ENCODE data around the gene HDDC2.
A peak's percentile ranks its signal among the peaks of the same experiment; 100 is the strongest.

Gene HDDC2

DNA sequence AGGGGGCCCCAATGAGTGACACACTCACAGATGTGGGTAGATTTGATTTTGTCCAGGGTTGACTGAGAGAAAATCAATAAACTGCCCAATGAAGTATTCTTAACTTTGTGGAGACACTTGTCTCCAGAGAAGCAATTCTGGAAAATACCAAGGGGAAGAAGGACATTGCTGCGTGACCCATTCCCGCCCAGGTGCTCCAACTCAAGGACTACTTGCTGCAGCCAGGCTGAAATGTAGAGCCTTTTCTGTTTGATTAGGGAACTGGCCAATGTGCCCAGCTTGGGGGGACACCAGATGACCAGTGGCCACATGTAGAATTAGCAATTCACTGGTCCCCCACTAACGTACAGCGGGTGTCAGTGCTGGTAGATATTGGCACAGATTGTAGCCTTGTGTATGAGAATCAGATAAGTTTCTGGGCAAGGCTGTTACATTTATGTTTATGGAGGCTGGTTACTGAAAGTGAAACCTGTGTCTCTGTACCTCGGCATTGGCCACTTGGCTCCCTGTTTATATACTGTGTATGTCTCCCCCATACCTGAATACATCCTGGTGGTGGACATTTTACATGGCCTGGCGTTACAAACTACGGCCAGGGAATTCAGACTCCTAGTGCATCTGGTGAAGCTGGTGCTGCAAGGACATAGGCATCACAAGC is 32.3 kb downstream of the HDDC2 start:
- no peak for DNase-seq (ENCODE audit: low spot score)

DNA sequence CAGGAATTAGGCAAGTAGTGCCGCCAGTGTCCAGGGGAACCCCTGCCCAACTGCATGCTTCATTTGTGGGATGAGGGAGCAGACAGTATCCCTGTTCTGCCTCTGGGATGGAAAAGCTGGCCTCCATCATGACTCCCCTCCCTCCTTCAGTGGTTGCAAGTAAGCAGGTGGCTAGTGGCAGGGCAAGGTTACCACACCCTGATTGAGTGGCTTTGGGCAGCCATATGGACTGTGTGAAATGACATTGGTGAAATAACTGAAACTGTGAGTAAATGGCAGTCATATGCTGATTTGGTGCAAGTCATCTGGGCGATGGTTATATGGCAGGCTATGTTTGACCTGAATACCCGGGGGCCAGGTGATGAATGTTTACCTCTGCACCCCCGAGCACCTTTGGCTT is 33.0 kb downstream of the HDDC2 start:
- DNase-seq (ENCODE audit: low spot score) = no peak

DNA sequence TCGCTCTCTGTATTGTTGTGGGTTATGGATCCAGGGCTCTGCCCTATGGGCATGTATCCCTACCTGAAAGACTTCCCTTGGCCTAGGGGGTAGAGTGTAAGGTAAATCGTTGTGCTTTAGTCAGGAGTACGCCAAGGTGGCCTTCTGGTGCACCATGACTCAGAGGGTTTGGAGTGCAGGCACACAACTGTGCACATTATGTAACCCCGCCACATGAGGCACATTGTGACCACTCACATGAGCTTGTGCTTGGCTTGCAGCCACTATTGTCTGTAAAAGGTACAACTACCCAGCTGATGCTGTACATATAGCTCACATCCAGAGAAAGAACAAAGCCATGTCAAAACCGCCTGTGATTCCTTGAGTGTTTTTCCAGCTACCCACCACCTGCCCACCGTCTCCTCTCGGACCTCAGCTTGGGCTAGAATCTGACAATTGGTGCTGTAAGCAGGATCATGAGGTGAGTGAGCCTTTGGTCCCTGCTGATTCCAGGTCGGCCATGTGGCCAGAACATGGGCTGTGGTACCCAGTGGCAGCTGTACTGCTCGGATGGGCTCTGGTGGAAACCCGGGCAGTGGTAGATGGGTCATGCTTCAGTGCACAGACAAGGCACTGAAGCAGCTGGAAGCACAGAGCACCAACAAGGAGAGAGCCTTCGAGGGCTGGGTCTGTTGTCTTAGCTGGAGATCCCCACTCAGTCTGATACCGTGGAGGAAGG is 33.8 kb downstream of the HDDC2 start:
- DNase-seq (ENCODE audit: low spot score) = no peak

DNA sequence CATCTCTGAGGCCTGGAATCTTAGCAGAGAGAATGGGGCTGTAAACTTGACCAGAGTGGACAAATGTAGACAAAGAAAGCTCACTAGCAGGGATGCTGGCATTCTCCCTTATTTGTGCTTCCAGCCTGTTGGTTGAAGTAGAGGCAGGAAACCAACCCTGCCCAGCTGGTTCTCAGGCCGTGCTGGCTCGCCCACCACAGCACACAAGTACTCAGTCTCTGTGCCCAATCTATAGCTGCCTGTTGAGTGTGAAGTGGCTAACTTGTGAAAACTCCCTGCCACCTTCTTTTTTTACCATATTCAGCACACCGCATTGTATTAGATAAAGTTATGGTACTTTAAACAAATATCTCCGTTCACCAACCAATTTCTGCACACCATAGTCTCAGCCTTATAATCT is 37.3 kb downstream of the HDDC2 start:
- no peak for DNase-seq (ENCODE audit: low spot score)

DNA sequence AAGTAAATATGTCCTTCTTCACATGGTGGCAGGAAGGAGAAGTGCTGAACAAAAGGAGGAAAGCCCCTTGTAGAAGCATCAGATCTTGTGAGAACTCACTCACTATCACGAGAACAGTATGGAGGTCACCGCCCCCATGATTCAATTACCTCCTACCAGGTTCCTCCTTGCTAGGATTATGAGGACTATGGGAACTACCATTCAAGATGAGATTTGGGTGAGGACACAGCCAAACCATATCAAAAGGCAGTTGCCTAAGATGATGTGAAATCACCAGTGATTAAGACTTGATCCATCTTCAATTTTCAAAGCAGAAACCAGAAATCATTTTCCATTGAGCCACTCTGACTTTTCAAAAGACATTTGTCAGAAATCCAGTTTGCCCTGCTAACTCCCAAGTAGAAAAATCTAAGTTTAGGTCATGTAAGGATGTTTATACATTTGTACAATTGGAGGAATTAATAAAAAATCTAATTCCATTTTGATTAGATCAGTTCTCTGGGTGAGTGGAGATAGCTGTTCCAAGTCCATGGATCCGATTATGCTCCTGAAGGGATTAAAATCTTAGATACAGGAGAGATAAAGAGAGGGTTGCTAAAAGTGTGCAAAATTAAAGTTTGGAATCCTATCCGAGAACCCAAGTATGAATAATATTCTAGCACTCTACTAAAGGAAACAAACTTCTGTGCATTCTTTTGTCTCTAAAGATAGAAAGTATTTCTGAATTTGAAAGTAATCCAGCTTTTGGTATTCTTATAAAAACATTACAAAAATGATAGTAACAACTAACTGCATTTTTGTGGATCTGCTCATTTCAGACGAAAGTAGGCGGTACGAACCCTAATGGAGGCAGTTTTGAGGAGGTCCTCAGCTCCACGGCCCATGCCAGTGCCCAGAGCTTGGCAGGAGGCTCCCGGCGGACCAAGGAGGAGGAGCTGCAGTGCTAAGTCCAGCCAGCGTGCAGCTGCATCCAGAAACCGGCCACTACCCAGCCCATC is 39.5 kb downstream of the HDDC2 start:
- DNase-seq (ENCODE audit: low spot score) = peak; percentile 79

DNA sequence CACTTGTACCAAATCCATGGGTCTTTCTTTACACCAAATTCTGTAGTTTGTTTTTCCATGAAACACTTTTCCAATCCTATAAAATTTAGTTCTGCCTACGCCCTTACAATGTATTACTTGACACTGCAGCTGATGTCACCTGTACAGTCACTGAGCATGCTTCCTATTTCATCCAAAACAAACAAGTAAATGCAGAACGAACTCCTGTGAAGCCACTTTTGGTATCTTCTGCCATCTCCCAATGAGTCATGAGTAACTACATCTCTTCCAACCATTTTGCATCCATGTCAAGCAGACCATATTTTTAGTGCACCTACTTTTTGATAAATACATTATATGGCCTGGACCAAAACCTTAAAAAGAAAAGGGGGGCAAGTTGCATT is 42.4 kb downstream of the HDDC2 start:
- DNase-seq (ENCODE audit: low spot score) = no peak

DNA sequence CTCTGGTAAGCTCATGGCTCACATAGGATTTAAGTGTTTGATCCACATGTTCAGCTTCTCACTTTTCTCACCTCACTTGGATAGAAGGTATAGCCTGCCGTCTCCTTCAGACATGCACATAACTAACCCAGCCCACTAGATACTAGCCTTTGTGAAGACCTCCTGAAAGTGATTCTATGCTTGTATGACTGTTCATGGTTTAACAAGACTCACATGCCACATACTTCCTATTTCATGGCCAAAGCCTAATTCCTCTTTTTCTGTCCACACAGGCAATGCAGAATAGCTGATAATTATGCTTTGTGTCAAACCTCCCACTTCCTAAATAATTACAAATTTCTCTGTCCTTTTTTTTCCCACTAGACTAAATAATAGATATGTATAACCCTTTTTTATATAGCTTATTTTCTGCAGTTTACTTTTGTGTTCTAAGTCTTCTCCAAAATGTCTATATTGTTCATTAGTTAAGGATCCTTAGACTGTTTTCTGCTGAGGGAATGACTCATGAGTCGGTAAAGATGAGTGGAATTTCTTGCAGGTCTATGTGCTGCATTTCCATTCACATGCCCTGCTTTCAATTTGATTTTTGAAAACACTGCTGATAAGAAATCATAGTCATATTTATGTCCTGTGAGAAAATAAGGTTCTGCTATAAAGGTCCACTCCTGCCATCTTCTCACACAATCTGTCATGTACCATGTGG is 43.0 kb downstream of the HDDC2 start:
- no peak for DNase-seq (ENCODE audit: low spot score)

DNA sequence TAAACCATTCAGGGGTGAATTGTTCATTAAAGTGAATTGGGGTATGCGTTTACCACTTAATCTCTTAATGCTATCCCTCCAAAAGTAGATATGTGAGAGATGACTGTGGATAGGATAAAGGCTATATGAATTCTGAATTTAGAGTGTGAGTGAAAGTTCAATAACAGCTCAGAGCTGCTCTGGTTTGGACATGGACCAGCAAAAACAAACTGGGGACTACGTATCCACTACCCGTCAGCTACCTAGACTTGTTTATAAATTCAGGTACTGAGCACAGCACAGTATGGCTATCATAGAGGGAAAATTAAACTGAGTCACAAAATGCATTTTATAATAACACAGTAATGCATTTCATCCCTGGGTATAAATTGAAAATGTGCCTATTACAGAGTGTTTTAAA is 44.4 kb downstream of the HDDC2 start:
- no peak for DNase-seq (ENCODE audit: low spot score)

DNA sequence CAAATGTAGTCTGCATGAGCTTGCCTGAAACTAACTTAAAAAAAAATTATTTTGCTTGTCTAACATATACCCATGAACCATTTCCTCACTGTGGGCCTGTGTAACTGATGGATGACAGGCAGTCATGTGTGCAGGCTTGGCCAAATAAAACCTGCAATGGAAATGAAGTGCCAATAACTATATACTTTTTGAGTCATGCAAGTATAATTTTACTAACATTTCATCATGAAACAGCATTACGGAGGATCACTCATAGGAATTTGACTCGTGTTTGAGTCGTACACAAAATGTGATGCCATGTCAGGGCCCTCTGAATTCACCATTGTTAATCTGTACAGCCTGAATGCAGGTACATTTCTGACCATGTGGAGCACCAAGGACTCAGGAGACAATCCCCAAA is 46.6 kb downstream of the HDDC2 start:
- no peak for DNase-seq (ENCODE audit: low spot score)

DNA sequence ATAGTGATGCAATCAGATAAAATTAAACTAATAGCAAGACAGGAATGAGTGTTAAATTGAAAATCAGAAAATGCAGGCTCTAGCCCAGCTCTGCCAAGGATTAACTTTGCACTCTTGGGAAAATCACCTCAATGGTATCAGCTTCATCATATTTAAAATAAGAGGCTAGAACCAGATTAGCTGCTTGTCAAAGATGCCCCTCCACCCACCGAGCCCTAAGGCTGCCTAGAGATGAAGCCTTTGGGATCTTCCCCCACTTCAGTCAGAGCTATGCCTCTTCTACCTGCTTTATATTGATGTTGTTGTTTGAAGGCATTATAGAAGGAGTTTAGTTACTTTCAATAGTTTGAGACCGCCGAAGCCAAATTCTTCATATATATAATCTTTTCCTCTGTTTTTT is 47.4 kb downstream of the HDDC2 start:
- no peak for DNase-seq (ENCODE audit: low spot score)

DNA sequence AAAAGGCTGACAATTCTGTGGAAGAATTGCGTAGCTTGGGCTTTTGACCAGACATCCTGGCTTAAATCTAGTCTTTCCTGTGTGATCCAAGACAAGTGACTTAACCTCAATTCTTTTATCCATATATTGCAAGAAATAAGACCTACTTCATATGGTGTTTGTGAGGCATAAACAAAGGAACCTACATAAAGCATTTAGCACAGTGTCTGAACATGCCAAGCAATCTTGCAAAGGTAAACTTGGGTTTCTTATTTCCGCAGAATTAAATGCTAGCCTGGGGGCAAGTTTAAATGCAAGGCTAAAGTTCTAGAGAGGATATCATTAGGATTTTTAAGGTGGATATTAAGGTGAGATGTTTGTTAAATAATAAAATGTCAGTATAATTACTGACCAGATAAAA is 47.9 kb downstream of the HDDC2 start:
- no peak for DNase-seq (ENCODE audit: low spot score)

DNA sequence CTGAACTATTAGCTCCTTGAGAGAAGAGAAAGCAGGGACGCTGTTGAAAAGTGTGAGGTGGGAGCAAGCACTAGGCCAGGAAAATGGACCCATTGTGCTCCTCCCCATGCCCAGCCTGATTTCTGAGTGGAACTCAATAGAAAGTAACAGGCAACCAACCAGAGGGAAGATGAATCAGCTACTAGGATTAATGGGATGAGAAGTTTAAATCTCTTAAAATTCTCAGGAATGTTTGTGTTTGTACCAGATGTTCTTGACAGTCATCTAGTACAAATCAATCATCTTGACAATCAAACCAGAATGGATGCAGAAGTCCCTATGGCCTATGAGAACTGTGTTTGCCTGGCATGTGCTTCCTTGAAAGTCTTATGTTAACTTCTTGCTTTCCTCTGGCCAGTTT is 48.9 kb downstream of the HDDC2 start:
- peak; percentile 11 for DNase-seq (ENCODE audit: low spot score)

DNA sequence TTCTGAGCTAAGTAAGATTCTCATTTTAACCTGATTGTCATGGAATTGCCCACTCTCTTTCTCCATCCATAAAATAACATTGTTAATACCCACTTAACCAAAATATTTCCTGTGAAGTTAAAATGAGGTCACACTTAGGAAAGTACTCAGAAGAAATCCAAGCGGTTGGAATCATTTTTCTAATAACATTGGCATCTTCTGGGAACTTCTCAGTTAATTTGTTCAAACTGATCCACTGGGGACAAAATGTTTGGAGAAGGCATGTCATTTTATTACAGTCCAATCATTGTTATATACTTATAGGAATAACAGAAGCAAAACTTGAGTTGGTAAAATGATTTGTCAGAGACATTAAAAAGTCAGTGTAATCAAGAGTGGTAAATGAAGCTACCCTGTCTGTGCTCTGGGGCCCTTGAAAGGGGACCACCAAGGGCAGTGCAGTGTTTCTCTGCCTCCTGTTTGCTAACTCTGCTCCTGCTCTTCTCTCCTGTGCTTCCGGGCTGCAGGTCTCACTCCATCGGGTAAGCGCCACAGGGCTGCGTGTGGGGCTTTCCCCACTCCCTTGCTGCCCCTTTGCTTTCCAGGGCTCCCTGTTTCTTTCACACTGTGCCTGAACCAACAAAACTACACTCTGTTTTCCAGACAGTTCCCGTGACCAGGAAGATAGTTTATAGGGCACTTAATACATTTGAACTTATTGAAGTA is 50.1 kb downstream of the HDDC2 start:
- no peak for DNase-seq (ENCODE audit: low spot score)

DNA sequence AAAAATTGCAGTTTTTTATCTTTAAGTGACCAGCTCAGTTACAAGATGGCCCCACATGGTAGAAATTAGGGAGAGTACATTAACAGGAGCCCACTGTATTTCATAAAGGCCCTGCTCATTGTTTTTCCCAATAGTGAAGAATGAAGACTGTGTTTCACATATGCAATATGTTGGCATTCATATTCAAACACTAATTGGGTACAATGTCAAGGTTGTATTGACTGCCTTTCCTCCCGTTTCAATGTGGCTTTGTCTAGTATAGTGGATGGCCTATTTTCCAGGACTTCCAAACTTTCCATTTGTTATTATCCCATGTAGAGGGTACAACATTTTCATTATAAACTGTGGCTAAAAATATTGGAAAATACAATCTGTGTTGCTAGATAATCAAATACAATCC is 51.3 kb downstream of the HDDC2 start:
- DNase-seq (ENCODE audit: low spot score) = no peak

DNA sequence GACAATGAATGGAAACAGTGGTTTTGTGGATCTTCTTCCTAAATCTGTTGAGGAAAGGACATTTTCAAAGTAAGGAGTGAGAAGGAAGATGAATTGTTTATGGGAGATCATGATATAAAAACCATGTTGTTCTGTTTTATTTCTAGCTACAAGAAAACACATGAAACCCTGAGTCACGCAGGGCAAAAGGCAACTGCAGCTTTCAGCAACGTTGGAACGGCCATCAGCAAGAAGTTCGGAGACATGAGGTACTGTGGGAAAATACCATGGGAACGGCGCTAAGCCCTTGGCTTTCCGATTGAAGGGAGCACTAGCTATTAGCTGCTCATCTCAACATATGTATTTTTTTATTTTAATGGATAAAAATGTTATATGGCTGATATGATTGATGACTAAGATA is 53.6 kb downstream of the HDDC2 start:
- DNase-seq (ENCODE audit: low spot score) = no peak

DNA sequence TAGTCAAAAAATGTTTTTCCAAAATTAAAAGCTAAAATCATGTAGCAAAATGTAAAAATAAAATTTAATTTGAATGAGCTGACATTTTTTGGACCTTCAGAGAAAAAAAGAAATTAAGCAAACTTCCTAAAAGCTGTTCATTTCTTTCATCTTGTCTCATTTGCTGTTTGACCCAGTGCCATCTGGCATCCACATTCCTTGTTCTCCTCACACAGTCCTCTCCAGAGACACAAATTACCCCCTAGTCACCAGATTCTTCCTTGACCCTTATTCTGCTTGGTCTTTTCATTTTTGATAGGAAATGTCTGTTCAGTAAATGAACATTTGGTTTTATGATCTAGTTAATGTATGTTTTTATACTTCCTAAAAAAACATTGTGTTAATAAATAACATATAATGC is 55.2 kb downstream of the HDDC2 start:
- no peak for DNase-seq (ENCODE audit: low spot score)

DNA sequence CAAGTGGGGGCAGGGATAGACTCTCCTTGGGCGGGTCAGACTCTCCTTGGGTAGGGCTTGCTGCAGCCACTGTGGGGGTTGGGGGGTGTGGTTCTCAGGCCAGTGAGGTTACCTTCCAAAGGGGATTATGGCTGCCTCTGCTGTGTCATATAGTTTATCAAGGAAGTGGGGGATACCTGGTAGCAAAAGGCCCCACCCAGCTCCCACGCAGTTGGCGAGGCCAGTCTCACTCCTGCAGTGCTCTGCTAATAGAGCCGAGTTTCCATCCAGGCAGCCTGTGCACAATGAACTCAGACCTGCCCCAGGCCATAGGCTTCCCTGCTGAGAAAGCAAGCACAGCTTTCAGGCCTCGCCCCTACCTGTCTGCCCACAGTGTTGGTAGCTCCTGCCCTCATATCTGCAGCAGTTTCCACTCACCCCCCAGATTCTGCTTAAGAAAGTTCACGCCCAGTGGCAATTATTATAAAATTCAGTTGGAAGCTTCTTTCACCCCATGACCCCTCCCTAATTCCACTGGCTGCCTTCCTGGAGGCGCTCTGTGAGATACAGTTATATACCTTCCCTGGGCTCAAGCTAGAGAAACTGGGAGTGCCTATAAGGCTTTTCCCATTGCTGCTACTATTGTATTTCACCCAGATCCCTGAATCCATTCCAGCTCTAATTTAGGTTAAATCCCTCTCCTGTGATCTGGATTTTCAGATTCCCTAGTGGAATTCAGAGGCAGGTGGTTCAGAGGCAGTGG is 56.1 kb downstream of the HDDC2 start:
- DNase-seq (ENCODE audit: low spot score) = no peak

DNA sequence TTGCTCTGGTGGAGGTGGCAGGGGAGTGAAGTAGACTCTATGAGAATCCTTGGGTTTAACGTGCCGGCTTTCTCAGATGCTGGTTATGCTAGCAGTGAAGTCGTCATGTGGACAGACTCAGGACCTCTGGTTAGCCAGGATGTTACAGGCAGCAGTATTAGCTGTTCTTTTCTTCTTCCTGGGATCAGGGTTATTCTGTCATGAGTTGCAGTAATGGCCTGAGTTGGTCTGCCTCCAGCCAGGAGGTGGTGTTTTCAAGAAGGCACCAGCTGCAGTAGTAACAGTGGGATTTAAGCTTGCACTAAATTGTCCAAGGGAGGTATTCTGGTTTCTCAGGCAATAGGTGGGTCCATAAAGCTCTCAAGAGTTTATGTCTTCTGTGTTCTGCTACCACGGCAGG is 56.7 kb downstream of the HDDC2 start:
- no peak for DNase-seq (ENCODE audit: low spot score)

DNA sequence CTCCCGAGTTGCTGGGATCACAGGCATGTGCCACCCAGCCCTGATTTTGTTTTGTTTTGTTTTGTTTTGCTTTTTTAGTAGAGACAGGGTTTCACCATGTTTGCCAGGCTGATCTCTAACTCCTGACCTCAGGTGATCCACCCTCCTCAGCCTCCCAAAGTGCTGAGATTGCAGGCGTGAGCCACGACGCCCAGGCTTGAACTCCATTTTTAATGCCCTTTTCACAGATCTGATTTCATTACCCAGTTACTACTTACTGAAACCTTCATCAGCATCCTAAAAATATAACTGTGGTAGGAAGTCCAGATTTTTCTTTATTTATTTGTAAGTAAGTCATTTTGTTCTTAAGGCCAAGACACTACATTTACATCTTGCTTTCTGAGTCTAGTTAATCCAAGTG is 64.0 kb downstream of the HDDC2 start:
- DNase-seq (ENCODE audit: low spot score) = no peak

DNA sequence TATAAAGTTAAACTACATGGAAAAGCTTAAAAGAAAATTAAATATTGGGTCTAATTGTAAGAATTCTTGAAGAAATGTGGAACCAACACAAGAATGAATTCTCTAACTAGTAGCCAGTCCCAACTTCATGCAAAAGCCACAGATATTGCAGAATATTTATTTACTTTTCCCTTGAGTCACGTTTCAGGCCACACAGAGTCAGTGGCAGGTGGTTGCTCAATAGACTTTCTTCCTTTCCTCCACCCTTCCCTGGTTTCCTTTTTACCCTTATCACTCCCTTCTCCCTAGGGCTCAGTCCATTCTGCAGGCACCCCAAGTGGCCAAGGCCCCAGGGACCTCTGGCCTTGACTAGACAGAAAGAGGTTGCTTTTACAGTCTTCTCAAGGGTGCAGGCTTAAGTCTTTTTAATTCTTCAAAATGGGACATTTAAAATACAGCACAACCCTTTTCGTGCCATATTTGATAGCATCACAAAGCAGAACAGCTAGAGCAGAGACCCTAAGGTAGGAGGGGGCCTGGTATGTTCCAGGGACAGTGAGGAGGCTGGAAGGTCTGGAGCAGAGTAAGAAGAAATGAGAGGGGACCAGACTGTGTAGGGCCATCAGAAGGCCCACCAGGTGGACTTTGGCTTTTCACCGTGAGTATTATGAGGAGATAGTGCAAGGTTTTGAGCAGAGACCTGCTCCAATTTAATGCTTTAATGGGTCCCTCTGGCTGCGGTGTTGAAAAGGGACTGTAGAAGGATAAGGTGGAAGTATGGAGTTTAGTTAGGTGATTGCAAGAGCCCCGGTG is 65.0 kb downstream of the HDDC2 start:
- peak; percentile 28 for DNase-seq (ENCODE audit: low spot score)
